Activated naive CD4-positive, alpha-beta T cell treated with anti-CD3 and anti-CD28 coated beads, Interleukin-2, amount 50 U/mL, for 72 hours (primary cell): Measurements from ENCODE around the gene HPCA. TPM values are rescaled to one million over a fixed set of nuclear protein-coding genes. Genes with fewer than 3 reads are reported as not detected.

ENCODE experiments used
- ATAC-seq, 2 donors: fragments of 150-1000 bp; cut with Tn5 transposase; 2 replicates each; pipeline ENCODE4 v1.10.0; 2021; ENCODE audit warnings: mild to moderate bottlenecking in 2 of 2, moderate library complexity in 2 of 2
- DNase-seq, 2 donors: peaks; one replicate each; pipeline ENCODE4 v3.0.0; 2021 to 2022; ENCODE audit warnings: low spot score in 2 of 2
- H3K27ac Mint-ChIP-seq, 2 donors: one replicate each; pipeline ENCODE4 v1.8.0; 2022; ENCODE audit warnings: mild to moderate bottlenecking in 2 of 2, mixed read lengths in 2 of 2
- H3K36me3 Mint-ChIP-seq, 2 donors: one replicate each; pipeline ENCODE4 v1.8.0; 2022; ENCODE audit warnings: mixed read lengths in 2 of 2
- H3K9me3 Mint-ChIP-seq, 2 donors: one replicate each; pipeline ENCODE4 v1.8.0; 2022; ENCODE audit warnings: mixed read lengths in 2 of 2
- total RNA-seq, 2 donors: library from RNA; stranded (reverse); gene quantifications; one replicate each; pipeline ENCODE4 v1.2.3, GENCODE V29; 2022

The HPCA gene
- total RNA-seq, 2 donors from 2014 or later: 0.35 to 0.87 TPM

DNA sequence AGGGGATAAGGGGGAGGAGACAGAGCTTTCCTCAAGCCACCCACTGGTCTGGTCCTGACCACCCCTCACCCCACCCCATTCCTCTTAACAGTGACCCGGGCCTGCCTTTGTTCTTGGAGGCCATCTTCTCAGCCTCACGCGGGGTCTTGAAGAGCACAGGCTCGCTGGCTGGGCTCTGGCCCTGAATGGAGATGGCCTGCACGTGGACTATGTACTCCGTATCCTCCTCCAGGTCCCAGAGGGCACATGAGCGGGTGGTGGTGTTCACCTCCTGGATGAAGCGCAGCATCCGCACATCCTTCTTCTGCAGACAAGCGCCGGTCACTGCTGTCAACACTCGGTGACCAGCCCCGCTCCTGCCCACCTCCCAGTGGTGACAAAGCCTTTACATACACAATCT lies 18.2 kb upstream of the HPCA start:
- DNase-seq (no peak), ATAC-seq (no peak)
- Mint-ChIP-seq H3K36me3 (peaks cover 0 to under 1% of the 10 kb centered on the region in 2 donors), H3K27ac (no peak overlapping the region), H3K9me3 (no peaks in the 10 kb centered on the region)

DNA sequence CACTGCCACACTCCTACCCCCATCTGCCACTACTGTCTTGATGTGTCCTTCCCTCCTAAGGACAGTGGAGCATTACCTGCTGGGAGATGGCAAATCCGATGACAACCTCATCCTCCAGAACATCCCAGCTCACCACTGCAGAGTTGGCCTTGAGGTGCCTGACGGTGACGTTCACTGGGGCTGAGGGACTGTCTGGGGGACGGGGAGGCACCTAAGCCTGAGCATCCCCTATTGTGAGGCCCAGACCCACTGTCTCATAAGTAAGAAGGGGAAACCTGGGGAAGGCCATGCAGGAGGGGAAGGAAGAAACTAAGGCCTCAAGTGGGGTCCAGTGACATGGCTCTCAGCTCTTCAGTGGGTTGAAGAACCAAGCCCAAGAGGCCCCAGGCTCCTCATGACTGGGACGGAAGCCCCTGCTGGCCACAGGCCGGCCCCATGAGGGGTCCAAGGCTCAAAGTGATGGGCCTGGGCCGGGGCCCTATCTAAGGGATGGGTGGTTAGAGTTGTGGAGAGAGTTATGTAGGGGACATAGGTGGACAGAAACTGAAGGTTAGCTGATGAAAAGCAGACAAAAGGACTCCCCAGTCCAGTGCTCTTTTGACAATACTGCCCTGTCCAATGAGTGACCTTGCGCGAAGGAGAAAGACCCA lies 17.4 kb upstream of the HPCA start:
- H3K36me3 Mint-ChIP-seq: no peaks in the 10 kb centered on the region
- H3K27ac Mint-ChIP-seq: no peak overlapping the region
- no peaks in the 10 kb centered on the region for H3K9me3 Mint-ChIP-seq
- ATAC-seq (no peak), DNase-seq (peak in 1 of 2 donors; percentile 33)

DNA sequence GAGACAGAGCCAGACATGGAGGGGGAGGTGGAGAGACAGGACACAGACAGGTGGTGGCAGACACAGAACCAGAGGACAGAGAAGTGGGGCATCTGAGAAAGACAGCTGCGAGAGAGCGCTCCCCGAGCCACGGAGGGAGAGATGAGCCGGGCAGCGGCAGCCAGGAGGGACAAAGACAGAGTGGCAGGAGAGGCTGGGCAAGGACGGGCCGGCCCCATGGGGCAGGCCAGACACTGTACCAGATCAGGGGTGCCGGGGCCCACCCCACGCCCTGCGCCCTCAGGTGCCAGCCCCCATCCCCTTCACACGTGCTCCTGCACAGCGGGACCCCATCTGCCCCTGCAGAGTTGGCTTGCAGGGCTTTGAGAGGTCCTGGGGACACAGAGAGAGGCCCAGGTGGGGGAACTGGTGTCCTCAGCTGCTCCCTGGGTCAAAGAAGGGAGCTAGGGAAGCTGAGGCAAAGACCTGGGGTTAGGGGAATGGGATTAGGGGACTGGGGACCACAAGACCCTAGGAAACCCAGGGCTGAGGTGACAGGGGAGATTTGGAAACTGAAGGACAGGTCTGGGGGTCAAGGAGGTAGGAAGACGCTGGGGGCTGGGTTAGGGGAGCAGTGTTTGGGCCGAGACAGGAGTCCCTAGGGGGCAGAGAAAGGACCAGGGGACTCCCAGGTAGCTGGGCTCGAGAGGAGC lies 16.2 kb upstream of the HPCA start:
- DNase-seq: peak in 1 of 2 donors; percentile 53
- H3K36me3 Mint-ChIP-seq: no peaks in the 10 kb centered on the region
- H3K27ac Mint-ChIP-seq: no peak overlapping the region
- no peaks in the 10 kb centered on the region for H3K9me3 Mint-ChIP-seq
- ATAC-seq: no peak

DNA sequence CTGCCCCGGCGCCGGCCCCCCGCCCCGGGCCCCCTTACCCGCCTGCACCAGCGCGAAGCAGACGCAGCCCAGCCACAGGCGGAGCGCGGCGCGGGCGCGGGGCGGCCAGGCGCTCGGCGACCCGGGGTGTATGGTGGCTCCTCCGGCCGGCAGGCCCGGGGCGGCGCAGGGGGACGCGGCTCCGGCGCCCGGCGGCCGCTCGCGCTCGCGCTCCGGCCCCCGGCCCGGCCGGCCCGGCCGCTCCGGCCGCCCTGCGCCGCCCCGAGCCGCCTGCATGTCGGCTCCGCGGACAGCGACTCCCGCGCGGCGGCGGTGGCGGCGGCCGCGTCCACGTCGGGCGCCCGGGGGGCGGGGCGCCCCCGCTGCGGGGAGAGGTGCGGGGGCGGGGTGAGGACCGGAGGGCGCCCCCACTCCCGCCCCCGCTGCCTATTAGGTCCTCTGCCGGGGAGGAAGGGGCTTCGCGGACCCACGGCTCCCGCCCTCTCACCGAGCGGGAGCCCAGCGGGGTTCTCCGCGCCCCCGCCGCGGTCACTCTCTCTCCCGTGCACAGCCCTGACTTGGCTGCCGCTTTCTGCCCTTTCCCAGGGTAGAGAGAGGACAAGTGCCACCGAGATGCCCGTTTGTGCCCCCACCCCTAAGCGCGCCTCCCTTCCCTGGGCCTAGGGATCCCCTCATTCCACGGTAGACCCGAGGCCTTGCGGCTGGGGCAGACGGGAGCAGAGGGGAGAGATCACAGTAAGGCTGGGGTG lies 15.5 kb upstream of the HPCA start, which contains the start of gene FNDC5:
Gene FNDC5 (minus strand): TSS at position 298 of the 749 bp plus-strand sequence.
- DNase-seq: peak in 1 of 2 donors; percentile 52
- Mint-ChIP-seq H3K9me3 (no peaks in the 10 kb centered on the region), H3K27ac (no peak within 1 kb of the TSS), H3K36me3 (no peaks in the 10 kb centered on the region)
- ATAC-seq: peak; percentile 18 to 27

DNA sequence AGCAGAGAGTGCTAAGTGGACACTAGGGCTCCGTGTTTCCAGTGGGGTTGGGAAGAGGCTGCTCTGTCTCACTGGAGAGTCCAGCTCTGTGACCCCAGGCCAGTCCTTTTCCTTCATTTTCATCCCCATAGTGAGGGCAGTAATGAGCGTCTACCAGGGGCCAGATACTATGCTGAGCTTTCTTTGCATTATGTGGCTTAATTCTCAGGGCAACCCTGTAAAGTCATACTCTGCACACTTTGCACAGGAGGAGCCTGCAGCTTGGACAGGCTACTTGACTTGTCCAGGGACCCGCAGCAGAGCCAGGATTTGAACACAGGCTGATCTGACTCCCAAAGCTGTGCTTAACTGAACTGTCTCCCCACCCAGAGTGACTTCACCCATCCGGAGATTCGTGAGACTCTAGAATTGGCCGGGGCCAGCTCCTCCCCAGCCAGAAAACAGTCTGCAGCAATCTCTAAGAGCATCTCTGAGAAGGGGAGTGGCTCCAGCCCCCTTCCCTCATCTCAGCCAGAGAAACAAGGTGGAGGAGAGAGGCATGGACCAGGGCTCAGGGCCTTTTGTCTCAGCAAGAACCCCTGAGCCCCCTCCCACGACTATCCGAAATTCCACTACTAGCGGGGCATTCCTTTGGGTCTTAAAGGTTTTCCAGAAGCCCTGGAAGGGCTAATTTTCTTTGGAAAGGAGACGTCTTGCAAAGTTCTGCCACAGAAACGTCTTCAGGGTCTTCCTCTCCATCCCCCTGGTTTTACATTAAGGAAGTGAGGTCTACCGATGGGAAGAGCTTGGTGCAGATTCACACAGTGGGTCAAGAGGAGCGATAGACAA lies 14.7 kb upstream of the HPCA start:
- ATAC-seq (no peak), DNase-seq (peak in 1 of 2 donors; percentile 55)
- Mint-ChIP-seq H3K36me3 (no peaks in the 10 kb centered on the region), H3K9me3 (no peaks in the 10 kb centered on the region), H3K27ac (no peak overlapping the region)

DNA sequence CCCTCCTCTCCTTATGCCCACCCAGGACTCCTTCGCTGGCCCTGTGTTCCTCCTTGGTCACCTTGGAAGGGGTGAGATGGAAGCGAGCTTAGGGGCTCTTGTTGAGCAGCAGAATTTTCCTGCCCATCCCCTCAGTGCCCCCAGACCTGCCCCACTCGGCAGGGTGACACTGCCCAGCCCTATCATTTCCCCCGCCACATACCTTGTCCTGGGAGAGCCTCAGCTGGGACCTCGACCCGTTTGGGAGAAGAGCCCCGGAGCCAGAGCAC lies 14.2 kb upstream of the HPCA start:
- Mint-ChIP-seq H3K36me3 (no peaks in the 10 kb centered on the region), H3K27ac (no peak overlapping the region), H3K9me3 (no peaks in the 10 kb centered on the region)
- DNase-seq (peak in 1 of 2 donors; percentile 52), ATAC-seq (no peak)

DNA sequence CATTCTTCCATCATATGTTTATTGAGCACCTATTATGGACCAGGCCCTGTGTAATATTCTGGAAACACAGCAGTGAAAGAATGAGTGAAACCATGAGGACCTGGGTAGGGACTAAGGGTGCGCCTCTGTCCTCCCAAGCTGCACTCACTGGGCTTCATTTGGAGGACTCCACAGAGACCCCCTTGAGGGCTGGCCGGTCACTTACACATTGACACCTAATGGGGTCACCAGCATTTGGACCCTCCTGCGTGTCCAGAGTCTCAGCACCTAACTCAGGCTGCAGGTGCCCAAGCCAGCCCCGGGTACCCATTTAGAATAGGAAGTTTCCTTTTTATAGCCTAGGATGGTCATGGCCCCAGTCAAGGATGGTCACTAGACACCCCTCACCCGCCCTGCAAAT lies 12.8 kb upstream of the HPCA start:
- Mint-ChIP-seq H3K9me3 (no peaks in the 10 kb centered on the region), H3K36me3 (no peaks in the 10 kb centered on the region), H3K27ac (no peak overlapping the region)
- ATAC-seq (no peak), DNase-seq (peak in 1 of 2 donors; percentile 13)

DNA sequence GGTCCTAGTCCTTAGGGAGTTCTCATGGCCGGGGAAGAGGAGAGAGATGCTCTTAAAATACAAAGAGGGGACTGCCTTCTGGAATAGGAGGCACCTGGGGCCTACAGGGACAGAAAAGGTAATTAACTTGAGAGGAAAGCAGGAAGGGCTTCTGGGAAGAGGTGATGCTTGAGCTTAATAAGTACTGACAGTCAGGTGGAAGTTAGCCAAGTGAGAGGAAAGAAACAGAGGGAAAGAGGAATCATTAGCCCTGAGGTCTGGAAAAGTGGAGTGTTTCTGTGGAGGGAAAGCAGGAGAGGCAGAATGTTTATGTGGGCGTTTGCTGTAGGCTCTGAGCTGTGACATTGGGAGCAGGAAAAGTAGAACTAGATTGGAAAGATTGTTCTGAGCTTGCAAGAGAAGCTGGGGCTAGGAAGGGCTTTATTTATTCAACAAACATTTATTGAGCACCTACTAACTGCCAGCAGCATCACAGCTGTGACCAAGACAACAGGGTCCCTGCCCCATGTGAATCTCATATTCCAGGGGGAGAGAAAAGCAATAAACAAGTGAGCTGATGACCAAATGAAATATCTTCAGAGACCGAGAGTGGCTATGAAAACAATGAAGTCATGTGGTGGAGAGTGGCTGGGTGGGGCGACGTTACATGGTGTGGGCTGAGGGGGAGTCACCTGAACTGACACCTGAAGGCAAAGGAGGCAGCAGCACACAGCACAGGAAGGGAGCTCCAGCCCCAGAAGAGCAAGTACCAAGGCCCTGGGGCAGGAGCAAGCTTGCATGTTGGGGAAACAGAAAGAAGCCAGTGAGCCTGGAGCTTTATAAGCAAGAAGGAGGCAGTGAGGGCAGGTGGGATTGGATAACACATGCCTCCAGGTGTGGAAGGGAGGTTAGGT lies 11.2 kb upstream of the HPCA start:
- DNase-seq: peak in 1 of 2 donors; percentile 45
- Mint-ChIP-seq H3K9me3 (no peaks in the 10 kb centered on the region), H3K36me3 (no peaks in the 10 kb centered on the region), H3K27ac (peak overlapping the region in 1 of 2 donors; percentile 67)
- no peak for ATAC-seq

DNA sequence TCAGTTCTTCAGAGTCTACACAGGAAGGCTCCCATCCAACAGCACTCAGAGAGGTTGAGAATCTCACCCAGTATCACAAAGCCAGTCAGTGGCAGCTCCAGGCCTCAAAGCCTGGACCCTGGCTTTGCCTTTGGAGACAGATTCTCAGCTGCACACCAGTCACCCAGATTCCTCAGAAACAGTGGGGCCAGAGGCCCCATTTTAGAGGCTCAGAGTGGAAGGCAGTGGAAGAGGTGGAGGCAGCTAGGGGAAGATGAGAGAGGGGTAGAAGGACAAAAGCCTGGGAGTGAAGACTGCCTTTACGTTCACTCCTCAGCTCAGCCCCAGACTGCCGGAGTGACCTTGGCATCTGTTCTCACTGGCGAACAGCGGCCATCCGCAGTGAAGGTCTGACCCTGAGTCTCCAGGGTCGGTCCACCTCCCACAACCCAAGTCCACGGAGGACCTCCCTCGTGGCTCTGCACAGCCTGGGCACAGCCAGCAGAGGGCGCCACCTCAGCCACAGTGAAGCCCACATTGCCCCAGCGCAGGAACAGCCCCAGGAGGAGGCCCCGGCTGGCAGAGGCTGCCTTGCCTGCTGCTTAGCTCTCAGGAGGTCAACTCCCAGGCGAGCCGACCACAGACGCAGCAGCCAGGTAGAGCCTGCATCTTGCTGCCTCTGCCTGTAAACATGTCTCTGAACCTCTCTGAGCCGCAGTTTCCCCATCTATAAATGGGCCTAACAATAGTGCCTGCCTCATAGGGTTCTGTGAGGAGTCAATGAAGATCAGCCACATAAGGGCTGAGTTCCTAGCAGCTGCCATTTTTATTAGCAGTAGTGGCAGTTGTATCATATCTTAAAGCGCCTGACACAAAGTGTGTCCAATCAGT lies 9.7 kb upstream of the HPCA start:
- ATAC-seq (peak; percentile 79 to 90), DNase-seq (peak; percentile 60 to 83)
- Mint-ChIP-seq H3K27ac (no peak overlapping the region), H3K9me3 (no peaks in the 10 kb centered on the region), H3K36me3 (no peaks in the 10 kb centered on the region)

DNA sequence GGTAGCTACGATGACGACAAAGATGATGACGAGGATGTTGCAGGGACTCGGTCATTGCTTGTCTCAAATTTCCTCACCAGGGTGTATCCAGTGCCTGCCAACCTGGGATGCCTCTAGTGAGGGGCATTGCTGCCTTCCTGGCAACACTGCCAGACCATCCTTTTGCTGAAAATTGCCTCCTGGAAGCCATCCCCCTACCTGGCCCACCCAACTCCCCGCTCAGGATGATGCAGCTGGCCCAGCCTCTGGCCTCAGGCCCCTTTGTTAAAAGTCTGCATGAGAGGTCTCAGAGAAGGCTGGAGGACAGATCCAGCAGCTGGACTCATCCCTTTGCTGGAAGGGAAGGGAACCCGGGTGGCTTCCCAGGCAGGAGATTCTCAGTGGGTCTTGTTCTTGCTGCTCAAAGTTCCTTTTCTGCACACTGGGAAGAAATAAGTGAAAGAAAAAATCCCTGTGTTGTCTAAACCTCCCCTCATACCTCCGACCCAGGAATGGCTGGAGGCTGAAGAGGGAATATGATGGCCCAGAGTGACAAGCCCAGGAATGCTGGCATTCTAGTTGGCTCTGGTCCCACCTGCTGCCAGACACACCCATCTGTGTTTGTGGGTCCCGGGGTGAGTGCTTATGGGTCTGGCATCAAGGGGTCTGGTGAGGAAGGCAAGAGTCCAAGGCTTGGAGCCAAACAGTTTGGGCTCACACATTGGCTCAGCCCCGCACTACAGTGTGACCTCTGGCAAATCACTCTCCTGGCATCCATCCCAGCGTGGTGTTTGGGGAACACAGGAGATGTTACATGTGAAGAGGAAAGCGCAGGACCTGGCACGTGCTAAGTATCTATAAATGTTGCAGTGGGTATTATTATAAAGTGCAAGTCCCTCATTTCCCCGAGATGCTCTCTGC lies 8.8 kb upstream of the HPCA start:
- H3K27ac Mint-ChIP-seq: no peak overlapping the region
- DNase-seq (peak in 1 of 2 donors; percentile 52), ATAC-seq (no peak)
- no peaks in the 10 kb centered on the region for H3K36me3 Mint-ChIP-seq
- H3K9me3 Mint-ChIP-seq: no peaks in the 10 kb centered on the region

DNA sequence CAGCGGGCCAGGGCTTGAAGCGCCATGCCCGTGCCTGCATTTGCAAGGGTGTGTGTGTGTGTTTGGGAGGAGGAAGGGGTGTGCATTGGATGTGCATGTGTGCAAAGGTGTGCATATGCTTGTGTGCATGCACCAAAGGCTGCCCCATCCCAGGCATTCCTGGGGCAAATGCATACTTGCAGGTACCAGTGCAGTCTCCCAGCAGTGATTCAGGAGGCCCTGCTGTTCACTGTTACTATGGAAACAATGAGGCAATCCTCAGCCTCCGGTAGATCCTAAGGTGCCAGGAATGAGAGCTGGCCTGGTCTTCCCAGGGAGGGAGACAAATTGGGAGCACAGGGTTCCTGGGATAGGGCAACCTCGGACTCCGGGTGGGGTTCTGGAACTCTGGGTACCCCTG lies 8.1 kb upstream of the HPCA start:
- no peaks in the 10 kb centered on the region for H3K9me3 Mint-ChIP-seq
- DNase-seq (peak in 1 of 2 donors; percentile 26), ATAC-seq (no peak)
- H3K27ac Mint-ChIP-seq: no peak overlapping the region
- H3K36me3 Mint-ChIP-seq: no peaks in the 10 kb centered on the region

DNA sequence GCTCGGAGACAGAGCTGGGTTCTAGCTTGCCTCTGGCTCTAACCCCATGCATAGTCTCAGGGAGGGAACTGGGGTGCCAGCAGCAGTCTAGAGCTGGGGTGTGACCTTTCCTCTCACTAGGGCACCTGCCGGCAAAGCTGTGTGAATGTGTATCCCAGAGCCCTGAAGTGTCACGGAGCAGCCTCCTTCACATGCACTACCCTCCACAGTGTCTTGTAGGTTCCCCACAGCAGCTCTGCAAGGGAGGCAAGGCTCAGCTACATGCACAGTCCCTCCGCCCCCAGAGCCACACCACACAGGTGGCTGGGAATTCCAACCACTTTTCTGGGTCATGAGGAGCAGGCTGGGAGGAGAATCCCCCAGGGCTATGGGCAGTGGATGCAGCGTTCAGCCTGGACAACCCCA lies 7.7 kb upstream of the HPCA start:
- H3K36me3 Mint-ChIP-seq: no peaks in the 10 kb centered on the region
- ATAC-seq (no peak), DNase-seq (peak in 1 of 2 donors; percentile 52)
- no peak overlapping the region for H3K27ac Mint-ChIP-seq
- no peaks in the 10 kb centered on the region for H3K9me3 Mint-ChIP-seq

DNA sequence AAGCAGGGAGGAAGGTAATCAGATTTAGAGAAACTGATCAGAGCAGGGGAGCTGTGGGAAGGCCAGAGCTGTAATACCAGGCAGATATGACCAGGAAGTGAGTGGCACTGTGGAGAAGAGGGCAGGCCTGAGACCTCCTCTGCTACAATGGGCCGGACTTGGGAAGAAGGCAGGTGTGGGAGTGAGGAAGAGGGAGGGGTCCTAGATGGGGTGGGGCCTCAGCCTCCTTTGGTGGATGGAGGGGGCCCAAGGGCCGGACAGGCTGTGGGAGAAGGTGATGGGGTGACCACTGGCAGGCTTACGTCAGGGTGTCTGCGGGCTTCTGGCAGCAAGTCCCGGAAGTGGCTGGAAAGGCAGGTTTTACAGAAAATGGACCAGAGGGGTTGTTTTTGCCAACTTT lies 5.0 kb upstream of the HPCA start:
- no peaks in the 10 kb centered on the region for H3K36me3 Mint-ChIP-seq
- H3K27ac Mint-ChIP-seq: no peak overlapping the region
- no peak for DNase-seq
- H3K9me3 Mint-ChIP-seq: no peaks in the 10 kb centered on the region
- no peak for ATAC-seq
